GM18951 (cell line): ENCODE results near the gene BTNL8.

Source experiments
- POLR2A ChIP-seq: IDR thresholded peaks from 4 replicates; pipeline ENCODE4 v1.6.1; 2011; ENCODE audit warnings: mild to moderate bottlenecking; ENCODE audit not compliant: insufficient read length, insufficient read depth; ENCODE audit errors: extremely low read depth
- in situ Hi-C: fragments of 300-500 bp; cut with MboI; formaldehyde crosslinking; loops from one replicate; pipeline ENCODE4 v1.12.0; 2022; ENCODE audit warnings: low sequenced_read_pairs, mixed read lengths, inconsistent platforms; ENCODE audit not compliant: unreplicated experiment

BTNL8 gene

DNA sequence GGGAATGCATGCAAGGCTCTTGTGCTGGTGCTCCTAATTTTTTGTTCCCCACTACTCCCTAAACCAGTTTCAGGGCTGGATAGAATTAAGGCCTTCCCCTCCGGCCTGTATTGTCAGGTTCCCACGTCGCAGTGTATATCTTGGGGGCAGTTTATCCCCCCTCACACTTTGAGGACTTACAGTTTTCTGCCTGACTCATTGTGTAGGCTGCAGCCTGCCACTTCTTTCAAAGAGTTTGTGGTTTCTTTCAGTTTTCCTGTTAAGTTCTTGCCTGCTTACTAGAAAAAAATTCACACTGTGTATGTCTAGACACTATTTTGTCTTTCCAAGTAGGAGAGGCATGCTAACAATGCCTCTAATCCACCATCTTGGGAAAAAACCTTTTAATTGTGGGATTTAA, 61.2 kb downstream of the BTNL8 start:
- in situ Hi-C loops, result no loop called here
- TF ChIP-seq POLR2A, result no peak

- in situ Hi-C loops, result no loop called here
Observed at GRCh38 chr5:180969406-180969805, 70.4 kb downstream of the BTNL8 start.

GRCh38 chr5:180970336-180970735, 71.4 kb downstream of the BTNL8 start:
- in situ Hi-C loops, result no loop called here
- no peak for TF ChIP-seq POLR2A

More at GRCh38 chr5:180969406-180969805, 70.4 kb downstream of the BTNL8 start:
- no peak for TF ChIP-seq POLR2A

DNA sequence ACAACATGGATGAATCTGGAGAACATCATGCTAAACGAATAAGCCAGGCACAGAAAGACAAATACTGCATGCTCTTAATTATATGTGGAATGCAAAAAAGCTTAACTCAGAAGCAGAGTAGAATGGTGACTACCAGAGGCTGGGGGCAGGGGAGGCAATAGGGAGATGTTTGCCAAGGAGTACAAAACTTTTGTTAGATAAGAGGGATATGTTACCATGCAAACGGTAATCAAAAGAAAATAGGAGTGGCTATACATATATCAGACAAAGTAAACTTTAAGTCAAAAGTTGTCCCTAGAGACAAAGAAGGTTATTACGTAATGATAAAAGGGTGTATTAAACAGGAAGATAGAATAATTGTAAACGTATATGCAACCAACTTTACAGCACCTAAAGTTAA, 71.9 kb downstream of the BTNL8 start:
- TF ChIP-seq POLR2A, result no peak
- in situ Hi-C loops, result no loop called here

DNA sequence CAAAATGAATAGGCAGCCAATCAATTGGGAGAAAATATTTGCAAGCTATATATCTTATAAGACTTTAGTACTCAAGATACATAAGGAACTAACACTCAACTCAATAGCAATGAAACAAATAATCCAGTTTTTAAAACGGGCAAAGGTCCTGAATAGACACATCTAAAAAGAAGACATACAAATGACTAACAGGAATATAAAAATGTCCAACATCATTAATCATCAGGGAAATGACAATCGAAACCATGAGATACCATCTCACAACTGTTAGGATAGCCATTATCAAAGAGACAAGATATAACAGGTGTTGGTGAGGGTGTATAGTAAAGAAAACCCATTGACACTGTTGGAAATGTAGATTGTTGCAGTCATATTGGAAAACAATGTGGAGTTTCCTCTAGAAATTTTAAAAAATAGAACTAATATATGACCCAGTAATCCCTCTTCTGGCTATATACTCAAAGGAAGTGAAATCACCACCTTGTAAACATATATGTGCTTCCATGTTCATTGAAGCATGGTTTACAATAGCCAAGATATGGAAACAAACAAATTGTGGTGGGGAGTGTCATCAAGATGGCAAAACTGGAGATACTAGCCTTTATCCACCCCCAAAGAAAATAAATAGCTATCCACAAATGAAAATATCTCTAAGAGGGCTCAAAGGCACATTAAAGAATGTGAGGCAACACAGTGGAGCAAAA, 75.8 kb downstream of the BTNL8 start:
- TF ChIP-seq POLR2A, result no peak
- in situ Hi-C loops, result no loop called here

DNA sequence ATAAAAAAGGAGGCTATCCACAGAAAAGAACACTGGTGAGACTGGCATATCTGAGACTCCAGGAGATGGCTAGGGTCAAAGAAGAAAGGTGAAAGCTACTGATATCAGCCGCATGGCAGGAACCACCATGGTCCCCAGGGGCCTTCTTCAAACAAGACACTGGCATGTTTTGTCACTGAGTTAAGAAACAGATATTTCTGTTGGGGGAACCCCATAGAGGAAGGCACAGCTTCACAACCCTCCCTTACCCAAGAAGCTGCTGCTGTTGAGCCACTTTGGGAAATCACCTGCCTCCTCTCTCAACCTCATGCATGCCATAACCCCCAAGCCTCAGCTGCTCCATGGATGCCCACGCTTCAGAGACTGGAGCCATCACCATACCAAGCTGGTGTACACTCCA, 76.4 kb downstream of the BTNL8 start:
- no peak for TF ChIP-seq POLR2A
- in situ Hi-C loops, result no loop called here

DNA sequence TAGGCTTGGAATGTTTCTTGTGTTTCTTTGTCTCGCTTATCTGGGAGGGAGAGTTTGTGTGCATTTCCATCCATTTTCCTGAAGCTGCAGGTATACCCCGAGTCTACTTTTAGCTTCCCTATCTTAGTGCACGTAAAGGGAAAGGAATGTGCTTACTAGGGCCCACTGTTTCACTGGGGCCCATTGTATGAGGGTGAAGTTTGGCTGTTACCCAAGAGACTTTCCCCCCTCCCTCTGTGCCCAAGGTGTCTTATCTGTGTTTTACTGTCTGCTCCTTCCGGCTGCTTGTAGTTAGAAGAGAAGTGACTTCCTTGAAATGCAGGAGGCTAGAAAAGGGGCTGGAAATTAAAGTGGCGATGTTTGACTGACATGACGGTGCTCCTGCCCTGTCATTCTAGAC, 77.6 kb downstream of the BTNL8 start:
- in situ Hi-C loops, result no loop called here

GRCh38 chr5:180977852-180978251, 78.9 kb downstream of the BTNL8 start:
- no peak for TF ChIP-seq POLR2A
- in situ Hi-C loops, result no loop called here

More for the DNA sequence above, 77.6 kb downstream of the BTNL8 start:
- TF ChIP-seq POLR2A, result no peak

- in situ Hi-C loops, result no loop called here
- TF ChIP-seq POLR2A, result no peak
Observed at GRCh38 chr5:180982008-180982741, 83.2 kb downstream of the BTNL8 start.

DNA sequence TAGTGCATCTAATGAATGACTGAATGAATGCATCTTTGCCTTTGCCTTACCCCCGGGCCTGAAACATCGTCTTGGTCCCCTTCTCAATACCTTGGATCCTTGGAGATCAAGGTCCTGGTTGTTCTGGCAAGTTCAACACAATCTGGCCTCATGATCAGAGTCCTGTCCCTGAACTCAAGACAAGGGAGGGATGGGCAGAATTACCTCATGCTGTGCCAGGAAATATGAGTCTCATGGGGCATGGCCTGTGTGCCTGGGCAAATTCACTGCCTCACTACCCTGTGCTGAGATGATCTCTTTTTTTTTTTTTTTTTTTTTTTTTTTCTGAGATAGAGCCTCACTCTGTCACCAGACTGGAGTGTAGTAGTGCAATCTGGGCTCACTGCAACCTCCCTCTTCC, 89.1 kb downstream of the BTNL8 start:
- no peak for TF ChIP-seq POLR2A
- in situ Hi-C loops, result no loop called here

- in situ Hi-C loops, result no loop called here
- TF ChIP-seq POLR2A, result no peak
Observed at GRCh38 chr5:180988592-180988991, 89.6 kb downstream of the BTNL8 start, which contains the start of gene BTNL3. TSS of gene BTNL3 (plus strand) at chr5:180988846. CDS start at chr5:180989029, 183 bp downstream.

DNA sequence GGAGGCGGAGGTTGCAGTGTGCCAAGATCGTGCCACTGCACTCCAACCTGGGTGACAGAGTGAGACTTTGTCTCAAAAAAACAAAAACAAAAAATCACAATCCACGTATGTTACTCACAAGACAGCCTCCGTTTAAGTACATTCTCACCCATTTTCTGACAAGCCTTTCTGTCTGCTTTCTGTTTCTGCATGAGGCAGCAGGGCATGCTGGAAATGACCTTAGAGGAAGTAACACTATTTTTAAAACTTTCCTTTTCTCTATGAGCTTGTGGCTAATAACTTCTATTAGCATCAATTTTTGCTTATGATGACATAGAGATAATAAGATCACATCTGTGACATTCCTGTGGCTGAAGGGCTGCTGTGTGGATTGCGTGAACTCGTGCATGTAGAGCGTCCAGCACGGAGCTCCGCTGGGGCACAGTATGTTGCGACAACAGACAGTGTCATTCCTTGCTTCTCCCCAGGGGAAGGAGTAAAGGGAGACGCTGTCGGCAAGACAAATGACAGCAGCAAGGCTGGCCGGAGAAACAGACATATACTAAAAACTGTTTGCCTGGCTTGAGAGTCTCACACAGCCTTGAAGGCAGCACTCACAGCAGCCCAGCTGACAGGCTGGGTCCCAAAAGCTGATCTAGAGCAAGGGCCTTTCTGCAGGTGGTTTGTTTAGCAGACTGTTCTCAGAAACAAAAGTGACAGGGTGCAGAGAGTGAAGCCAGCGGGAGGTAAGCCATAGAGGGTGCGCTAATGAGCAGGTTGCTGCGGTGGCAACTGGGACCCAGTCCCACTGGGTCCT, 91.3 kb downstream of the BTNL8 start:
- no peak for TF ChIP-seq POLR2A
- in situ Hi-C loops, result no loop called here

DNA sequence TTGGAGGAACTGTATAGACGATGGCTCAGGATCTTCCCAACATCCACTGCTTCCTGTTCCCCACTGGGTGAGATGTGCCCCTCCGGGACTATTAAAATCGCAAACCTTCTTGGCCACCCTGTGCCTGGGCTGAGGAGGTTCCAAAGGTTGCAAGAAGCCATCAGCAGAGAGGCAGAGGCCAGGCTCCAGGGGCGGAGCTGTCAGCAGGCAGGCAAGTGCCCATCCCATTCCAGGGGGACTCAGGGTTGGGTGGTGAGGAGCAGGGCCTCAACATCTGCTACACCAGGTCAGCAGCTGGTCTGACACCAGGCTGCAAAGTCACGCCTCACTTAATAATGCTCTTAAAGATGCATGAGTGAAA, 91.9 kb downstream of the BTNL8 start:
- in situ Hi-C loops, result no loop called here
- TF ChIP-seq POLR2A, result no peak
